ENCODE results near the gene SCAND1.

The SCAND1 gene

DNA sequence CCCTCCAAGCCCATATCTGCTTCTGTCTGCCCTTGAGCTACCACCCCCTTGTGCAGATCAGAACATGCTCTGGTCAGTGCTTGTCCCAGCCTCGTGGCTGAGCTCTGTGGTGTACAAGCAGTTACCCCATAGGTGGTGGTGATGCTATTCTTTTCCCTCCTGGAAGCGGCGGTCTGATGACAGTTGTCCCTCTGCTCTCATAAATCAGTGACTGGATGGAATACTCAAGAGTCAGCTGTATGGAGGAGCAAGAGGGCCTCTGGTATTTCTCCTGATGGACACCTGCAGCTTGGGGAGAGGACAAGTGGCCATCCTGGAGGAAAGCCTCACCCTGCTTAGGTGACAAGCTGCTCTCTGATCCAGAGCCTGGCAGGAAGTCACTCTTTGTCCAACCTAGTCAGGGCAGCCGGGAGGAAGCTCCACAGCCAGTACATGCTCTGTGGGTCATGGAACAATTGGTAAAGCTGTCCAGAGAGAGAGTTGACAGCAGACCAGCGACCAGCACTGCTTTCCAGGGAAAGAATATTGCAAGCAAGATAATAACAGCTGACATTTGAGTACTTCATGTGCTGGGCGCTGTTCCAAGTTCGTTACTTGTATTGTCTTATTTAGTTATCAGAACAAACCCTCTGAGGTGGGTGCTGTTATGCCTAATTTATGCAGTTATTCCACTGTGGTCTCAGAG, 47.1 kb downstream of the SCAND1 start:
- TF ChIP-seq, protein P1, sequence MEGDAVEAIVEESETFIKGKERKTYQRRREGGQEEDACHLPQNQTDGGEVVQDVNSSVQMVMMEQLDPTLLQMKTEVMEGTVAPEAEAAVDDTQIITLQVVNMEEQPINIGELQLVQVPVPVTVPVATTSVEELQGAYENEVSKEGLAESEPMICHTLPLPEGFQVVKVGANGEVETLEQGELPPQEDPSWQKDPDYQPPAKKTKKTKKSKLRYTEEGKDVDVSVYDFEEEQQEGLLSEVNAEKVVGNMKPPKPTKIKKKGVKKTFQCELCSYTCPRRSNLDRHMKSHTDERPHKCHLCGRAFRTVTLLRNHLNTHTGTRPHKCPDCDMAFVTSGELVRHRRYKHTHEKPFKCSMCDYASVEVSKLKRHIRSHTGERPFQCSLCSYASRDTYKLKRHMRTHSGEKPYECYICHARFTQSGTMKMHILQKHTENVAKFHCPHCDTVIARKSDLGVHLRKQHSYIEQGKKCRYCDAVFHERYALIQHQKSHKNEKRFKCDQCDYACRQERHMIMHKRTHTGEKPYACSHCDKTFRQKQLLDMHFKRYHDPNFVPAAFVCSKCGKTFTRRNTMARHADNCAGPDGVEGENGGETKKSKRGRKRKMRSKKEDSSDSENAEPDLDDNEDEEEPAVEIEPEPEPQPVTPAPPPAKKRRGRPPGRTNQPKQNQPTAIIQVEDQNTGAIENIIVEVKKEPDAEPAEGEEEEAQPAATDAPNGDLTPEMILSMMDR (conservative IDR thresholded peaks at IDR 0.05; ENCODE audit: low read length) = no peak
- no peak for DNase-seq (ENCODE audit: low read depth)
- no peak overlapping the region for H3K4me3 ChIP-seq (ENCODE audit: low read length)

DNA sequence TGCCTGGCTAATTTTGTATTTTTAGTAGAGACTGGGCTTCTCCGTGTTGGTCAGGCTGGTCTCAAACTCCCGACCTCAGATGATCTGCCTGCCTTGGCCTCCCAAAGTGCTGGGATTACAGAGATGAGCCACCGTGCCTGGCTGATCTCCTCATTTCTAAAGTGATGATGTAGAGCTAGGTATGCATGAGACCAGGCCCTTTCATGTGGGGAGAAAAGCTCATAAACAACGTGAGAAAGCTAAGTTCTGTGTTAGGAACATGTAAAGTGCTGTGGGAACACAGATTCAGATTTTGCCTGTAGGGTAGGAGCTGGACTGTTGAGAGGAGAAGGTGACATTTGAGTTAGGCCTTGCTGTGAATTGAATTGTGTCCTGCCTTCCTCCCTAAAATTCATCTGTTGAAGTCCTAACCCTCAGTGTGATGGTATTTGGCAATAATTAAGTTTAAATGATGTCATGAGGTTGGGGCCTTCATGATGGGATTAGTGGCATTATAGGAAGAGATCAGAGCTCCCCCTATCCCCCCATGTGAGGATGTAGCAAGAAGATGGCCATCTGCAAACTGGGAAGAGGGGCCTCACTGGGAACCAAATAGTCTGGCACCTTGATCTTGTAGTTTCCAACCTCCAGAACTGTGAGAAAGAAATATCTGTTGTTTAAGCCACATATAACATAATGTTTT, 49.2 kb downstream of the SCAND1 start:
- H3K4me3 ChIP-seq (ENCODE audit: low read length) = no peak overlapping the region
- TF ChIP-seq, protein P1 (conservative IDR thresholded peaks at IDR 0.05; ENCODE audit: low read length) = no peak
- DNase-seq (ENCODE audit: low read depth) = no peak

DNA sequence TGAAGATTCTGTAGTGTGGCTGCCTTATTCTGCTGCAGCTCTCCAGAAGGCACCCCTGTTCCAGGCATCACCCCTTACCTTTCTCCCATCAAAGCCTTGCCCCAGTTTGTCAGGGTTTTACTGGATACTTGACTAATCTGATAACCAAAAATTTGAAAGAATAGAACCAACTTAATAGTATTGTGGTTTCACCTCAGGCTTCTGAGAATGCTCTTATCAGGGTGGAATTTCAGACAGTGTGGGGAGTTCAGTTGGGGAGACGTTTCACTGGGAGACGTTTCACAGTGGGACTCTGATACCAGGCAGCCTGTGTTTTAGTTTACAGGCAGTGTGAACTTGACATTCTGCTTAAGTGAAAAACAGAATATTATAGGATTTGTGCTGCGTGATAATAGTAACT, 50.5 kb downstream of the SCAND1 start:
- DNase-seq (ENCODE audit: low read depth) = no peak
- no peak overlapping the region for H3K4me3 ChIP-seq (ENCODE audit: low read length)
- TF ChIP-seq, protein P1 (conservative IDR thresholded peaks at IDR 0.05; ENCODE audit: low read length) = no peak

Data from AG10803 (cell line).